ENCODE measurements around the gene DCBLD2.

Gene DCBLD2

DNA sequence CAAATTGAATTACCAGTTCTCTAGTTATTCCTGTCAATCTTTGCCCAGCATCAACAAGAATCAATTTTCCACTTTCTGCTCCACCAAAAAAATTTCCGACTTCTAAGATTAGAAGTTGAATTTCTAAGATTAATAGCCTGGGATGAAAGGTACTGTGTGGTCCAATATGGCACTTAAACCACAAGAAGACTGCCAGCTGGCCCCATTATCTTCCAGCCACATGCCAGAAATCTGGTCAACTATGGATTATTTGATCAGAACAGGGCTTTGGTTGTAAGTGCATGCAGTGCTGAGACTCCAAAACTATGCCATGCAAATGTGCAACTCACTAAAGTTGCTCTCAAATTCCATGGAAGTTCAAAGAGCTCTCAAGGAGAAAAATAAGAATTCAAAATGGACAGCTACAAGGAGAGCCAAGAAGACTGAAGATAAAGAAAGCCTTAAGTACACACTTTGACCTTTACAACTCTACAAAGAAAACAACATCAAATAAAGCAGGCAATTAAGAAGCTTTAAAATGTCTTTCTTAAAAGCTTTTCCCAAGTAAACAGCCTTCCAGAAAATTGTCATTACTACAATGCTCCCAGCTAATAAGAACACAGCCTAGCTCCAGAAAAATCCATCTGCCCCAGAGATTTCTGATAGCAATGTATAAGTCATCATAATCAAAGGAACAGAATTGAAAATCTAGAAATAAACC is 74.1 kb downstream of the DCBLD2 start:
- DNase-seq, result no peak

DNA sequence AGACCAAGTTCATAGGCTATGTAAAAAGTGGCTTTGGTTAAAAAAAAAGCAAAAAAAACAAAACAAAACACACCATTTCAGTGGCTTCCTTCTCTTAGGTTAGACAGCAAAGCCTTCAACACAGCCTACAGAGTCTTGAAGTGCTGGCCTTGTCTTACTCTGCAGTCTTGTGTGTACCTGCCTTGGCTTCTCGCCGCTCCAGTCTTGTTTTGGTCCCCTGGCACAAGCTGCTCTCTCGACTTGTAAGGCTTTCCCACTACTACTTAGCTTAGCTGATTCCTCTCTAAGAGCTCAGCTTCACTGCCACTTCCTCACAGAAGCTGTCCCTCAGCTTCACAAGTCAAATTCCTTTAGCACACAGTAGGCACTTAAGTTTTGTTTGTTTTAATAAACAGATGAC is 75.4 kb downstream of the DCBLD2 start:
- no peak for DNase-seq

DNA sequence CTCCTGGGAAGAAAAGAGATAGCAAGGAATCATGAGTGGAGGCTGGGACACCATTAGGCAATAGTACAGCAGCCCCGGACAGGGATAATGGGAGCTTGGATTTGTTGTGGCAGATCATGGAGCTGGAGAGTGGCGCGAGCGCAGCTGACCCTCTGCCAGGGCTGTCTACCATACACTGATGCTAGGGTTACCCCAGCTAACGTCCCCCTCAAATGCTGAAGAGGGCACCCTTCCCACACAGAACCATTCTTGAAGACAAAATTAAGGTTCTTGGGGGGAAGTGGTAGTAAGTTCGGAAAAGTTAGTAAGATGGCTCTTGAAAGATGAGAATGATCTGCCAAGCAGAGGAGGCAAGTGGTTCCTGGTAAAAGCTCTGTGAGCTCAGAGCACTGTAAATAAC is 77.2 kb downstream of the DCBLD2 start:
- DNase-seq, result no peak

DNA sequence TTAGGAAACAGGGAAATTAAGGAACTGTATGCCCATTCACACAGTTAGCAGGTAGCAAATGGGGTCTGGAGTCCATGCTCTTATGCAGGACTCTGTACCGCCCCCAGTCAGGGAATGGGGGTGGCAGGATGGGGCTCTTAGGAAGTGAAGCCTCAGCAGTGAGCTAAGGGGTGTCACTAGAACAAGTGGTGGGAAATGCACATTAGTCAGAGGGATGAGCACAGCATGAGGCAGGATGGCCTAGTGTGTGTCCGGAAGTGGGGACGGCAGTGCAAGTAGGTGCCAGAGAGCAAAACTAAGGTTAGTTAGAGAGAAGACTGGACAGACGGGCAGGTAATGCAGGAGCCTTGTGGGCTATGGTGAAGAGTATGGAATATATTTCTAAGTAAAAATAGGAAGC is 77.7 kb downstream of the DCBLD2 start:
- DNase-seq, result no peak

DNA sequence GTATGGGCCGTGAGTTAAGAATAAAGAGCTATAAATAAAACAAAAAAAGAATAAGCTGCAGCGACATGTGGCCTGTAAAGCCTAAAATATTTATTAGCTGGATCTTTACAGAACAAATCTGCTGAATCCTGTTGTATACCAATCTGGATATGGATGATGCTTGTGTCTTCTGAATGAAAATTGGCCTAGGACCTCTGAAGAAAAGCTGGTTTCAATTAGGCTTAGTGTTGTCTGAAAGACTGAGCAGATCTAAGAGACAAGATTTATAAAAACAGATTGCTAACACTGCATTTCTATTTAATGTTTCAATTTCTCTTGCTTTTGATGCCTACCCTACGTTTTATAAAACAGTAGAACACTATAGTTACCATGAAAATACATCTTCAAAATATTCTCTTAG is 80.4 kb downstream of the DCBLD2 start:
- no peak for DNase-seq

DNA sequence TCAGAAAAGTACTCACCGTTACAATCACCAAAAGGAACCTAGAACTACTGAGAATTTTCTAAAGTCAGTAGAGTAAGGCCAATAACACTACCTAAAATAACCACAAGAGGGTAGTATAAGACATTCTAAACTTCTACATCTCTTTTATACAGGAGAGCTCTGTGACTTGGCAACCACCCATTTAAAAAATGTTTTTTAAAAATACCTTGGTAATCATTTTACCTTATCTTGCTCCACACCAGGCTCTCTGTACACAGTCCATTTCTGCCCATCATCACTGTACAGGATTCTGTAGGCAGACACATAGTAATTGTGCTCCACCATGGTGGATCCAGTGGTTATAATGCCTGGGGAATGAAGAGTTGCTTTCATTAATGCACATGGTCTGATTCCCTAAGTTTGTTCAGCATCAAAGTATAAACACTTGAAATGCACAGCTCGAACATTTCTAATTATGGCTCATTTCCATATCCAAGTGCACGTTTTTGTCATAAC is 83.9 kb downstream of the DCBLD2 start:
- DNase-seq, result no peak

DNA sequence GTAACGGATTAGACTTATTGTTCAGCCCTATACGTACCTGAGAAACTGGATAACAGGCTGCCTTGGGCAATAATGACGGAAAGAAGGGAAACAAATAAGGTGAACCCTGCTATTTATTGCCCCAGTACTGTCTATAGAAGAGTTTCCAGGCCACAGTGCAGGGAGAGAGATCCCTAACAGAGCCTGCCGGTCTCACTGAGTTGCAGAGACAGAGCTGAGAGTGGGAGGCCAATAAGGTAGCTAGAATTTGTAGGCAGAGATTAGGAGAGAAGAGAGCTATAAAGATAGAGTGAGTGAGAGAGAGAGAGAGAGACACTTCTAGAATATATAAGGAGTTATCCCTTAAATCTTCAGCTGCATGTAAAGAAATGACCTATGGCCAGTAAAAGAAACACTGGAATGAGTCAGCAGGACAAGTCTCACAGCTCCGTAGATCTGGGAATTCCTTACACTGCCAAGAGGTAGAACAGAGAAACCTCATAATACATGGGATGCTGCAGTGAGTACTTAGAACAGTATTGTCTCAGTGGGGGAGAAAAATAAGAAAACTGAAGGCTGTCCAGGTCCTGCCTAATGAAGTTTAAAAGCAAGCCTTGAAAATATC is 86.6 kb downstream of the DCBLD2 start:
- no peak for DNase-seq

DNA sequence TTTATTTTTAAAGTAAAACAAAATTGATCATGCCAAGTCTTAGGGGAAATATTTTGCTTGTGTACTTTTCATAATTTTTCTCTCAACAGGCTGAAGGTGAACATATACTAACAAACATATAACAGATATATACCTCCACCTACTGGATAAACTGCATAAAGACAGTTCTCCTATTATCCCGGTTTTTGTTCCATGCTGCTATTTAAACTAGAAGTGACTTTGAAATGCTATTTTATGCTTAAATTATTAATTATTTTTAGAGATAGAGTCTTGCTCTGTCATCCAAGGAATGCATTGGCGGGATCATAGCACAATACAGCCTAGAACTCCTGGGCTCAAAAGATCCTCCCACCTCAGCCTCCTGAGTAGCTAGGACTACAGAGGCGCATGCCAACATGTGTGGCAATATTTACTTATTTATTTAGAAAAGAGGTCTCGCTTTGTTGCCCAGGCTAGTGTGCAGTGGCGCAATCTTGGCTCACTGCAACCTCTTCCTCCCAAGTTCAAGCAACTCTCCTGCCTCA is 88.6 kb downstream of the DCBLD2 start:
- DNase-seq, result no peak

DNA sequence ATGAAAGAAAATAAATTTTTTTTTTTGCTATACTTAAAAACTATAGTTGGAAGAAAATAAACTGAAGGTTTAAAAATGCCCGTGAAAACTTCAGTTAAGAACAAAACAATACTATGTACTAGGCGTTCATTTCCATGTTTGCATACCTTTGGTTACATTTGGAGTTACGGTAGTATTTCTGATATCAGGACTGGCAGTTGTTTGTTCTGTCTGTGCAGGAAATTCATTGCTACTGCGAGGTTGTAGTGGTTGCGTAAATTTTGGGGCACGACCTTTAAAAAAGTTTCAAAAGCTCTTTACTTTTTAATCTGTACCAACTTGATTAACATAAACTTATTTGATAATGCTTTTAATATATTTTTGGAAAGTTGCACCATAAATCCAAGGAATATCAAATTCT is 90.4 kb downstream of the DCBLD2 start:
- DNase-seq, result no peak

DNA sequence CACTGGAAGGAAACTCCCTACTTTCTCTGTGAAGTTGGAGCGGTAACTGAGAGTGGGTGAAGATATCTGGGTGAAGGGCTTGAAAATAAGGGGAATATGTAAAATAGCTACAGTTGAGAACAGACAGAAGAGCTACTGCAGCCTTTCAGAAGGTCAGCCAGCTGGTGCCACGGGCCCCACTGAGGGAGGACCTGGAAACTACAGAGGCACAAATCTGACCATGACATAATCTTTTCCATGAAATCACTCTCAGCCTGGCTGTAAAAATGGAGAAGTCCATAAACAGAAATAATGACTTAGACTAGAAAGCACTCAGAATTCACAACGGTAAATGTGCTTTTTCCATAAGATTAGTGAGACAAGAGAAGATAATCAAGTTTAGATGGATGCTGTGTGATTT is 91.9 kb downstream of the DCBLD2 start:
- DNase-seq, result no peak

DNA sequence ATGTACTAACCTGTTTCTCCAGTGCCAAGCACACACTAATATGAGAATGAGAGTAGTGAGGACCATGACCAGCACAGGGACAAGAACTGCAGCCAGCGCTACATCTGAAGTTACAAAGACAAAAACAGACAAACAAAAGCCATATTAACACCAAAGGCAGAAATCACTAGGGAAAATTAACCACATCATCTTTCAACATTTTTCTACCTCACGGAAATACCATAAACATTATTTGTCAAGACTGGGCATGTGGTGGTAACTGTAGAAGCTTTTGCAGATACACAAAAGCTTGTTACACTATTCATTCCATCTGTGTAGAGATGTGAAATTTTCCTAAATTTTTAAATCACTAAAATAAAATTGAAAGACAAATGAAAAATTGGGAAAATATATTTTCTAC is 93.4 kb downstream of the DCBLD2 start:
- DNase-seq, result no peak

DNA sequence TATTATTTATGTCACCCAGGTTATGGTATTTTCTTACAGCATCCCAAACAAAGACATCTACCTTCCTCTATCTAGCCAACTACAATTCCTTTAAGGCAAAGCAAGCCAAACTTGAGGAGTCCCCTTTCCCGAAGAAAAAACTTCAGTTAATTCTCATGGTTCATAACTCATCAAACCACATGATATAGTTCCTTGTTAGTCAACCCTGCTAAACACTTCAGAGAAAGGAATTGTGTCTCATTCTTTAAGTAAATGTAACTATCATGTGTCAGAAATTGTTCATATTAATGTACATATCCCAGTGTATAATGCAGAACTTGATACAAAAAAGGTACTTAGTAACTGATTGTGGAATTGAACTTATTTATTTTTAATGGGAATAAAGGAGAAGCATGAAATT is 93.9 kb downstream of the DCBLD2 start:
- no peak for DNase-seq

DNA sequence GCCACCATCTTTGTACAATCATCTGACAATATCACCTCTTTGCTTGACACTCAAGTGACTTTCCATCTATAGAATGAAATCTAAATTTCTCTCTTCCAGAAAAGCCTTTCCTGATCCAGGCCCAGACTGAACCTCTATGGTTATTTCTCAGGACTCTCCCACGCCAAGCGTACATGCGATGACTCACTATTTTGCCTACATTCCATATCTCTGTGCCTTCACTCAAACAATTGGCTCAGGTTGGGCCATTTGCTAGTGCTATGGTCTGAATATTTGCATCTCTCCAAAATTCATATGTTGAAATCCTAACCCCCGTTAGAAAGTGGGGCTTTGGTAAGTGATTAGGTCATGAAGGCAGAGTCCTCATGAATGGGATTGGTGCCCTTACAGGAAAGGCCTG is 94.5 kb downstream of the DCBLD2 start:
- DNase-seq, result no peak

DNA sequence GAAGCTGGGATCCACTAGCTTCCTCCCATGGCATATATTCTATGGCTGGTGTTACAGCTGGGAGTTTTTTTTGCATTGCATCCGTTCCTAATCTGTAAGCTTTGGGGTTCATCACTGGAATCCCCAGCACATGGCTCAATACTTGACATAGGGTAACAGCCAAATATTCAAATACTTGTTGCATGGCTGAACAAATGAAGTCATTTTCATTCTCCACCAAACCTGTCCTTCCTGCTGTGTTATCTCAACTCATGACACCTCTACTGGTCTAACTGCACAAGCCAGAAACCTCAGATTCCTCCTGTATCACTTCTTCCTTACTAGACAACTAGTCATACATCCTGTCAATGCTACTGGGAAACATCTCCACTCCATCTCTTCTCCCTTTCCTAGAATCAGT is 95.0 kb downstream of the DCBLD2 start:
- no peak for DNase-seq

DNA sequence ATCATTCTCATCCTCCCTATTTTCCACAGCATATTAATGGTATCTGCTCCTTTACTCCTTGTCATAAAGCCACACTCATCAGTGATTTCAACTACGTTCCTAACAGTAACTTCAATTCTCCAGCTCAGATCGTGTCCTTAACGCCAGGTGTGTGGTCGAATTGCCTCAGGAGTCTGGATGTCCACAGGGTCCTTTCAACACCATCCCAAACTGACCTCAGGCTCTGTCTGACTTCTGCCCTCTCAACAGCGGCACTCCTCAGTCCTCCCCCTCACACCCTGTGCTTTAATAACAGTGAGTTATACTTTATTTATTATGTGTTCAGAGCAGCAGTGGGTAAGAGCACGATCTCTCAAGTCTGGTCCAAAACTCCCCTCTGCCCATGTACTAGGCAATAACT is 95.9 kb downstream of the DCBLD2 start:
- DNase-seq, result no peak

DNA sequence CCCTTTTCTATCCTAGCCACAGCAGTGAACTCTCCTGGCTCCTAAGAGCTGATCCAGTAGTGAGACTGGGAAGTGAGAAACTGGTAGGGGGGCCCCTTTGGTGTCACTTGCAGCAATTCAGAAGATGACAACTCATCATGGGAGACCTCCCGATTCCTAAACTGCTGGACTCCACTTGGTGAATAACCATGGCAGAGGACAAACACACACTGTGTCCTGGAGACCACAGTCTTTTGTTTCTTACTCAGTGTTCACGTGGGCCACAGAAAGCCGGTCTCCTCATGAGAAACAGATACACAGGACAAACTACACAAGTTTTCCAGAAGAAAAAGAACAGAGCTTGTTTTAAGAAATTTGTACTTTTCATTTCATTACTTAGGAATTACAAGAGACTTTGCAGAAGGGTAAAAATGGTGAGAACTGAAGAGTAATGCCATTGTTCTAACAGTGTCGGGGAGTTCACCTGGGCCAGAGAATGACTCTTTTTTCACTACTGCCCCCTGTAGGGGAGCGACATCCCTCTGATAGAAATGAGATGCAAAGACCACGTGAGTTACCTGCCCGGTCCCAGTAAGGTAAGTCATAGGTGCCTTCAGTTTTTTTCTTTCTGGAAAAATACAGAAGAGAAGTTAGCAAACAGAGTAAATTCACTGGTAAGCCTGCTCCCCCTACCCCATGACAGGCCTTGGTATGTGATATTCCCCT is 100.3 kb downstream of the DCBLD2 start:
- no peak for DNase-seq

DNA sequence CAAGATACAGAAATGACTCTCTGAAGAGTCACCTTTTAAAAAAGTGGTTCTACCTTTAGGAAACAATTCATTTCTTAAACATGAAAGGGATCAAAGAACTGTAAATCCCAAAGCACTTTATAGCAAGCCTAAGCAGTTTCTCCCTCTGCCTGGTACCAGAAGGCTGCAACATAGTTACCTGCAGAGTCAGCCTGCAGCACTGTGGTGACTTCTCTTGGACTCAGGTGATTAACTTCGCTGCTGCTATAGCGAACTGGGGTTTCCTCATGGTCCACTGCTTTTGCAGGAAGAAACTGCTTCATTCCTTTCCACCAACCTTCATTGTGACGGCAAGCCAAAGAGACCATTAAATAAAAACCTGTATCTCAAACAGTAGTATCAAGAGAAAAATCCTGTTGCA is 101.1 kb downstream of the DCBLD2 start:
- no peak for DNase-seq

DNA sequence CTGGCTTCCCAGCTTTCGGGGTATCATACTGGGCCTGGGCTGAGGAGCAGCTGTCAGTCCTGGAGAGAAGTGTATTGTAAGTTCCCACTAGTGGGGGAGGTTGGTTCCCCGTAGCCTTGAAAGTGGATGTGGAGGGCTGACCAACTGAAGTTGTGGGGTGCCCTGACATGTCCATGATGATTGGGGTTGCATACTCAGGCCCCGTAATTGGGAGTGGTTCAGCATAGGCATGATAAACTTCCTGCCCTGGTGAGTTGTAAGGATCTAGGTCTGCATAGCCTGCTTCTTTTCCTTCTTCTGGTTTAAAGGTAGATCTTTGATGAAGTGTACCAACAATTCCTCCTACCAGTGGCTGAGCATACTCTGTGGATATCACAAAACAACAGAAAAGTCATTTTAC is 102.0 kb downstream of the DCBLD2 start:
- DNase-seq, result no peak

DNA sequence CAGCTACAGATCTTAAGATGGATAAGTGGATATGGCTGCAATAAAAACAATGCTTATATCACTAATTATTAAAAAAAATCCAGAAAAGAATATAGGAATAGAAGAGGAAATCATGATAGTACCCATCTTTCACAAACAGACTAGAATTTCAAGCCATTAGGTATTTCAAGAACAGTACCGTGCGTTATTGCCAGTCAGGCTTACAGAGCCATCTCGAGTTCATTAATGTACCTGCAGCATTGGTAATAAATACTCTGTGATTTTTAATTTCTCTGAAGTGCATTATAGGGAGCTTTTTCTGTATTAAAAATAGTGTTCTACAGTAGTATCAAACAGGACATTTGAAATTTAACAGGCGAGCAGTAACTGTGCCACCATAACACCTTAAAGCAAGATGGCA is 102.7 kb downstream of the DCBLD2 start:
- DNase-seq, result no peak

DNA sequence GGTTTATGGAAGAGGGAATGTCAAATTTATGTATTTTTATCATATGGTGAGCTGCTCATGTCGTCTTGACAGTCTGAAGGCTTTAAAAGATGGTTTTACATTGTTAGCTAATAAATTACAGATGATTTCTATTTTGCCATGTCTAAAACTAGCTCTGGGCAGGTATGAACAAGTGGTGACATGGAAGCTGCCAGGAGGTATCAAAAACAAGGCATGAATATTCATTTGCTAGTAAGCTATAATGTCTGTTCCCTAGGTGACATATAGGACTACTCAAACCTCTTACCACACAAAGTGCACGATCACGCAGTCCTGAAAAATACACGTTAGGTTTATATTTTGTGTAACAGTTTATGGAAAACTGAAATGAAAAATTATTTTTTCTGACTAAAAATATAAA is 103.6 kb downstream of the DCBLD2 start:
- no peak for DNase-seq

DNA sequence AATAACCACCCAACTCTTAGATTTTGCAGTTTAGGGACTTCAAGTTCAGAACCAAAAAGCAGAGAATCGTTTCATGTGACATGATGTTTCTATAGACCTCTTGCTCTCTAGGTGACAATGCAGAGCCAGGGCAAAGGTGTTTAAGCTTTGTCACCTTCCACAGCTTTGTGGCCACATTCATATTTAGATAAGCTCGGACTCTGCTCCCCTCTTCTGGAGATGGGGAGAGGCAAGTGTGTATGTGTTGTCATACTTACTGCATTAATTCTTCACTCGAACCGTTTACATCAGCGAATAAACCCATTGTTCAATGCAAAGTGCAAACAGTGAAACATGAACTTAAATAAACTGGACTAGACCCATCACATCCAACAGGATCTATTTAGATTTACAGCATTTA is 105.2 kb downstream of the DCBLD2 start:
- no peak for DNase-seq

DNA sequence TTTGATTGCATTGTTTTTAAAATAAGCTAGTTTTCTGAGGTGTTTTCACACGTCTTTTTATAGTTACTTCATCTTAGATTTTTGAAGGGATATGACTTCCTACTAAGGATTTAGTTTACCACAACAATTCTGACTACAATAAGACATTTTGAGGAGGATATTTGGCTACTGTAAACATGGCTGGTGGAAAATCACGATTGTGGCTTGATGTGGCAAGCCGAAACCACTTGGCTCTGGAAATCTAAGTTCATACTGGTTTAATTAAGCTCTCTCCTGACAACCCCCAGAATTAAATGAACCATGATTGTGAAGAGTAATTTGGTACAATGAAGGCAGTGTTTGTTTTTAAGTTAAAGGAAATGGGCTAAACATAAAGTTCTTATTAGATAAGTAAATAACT is 107.5 kb downstream of the DCBLD2 start:
- DNase-seq, result no peak

DNA sequence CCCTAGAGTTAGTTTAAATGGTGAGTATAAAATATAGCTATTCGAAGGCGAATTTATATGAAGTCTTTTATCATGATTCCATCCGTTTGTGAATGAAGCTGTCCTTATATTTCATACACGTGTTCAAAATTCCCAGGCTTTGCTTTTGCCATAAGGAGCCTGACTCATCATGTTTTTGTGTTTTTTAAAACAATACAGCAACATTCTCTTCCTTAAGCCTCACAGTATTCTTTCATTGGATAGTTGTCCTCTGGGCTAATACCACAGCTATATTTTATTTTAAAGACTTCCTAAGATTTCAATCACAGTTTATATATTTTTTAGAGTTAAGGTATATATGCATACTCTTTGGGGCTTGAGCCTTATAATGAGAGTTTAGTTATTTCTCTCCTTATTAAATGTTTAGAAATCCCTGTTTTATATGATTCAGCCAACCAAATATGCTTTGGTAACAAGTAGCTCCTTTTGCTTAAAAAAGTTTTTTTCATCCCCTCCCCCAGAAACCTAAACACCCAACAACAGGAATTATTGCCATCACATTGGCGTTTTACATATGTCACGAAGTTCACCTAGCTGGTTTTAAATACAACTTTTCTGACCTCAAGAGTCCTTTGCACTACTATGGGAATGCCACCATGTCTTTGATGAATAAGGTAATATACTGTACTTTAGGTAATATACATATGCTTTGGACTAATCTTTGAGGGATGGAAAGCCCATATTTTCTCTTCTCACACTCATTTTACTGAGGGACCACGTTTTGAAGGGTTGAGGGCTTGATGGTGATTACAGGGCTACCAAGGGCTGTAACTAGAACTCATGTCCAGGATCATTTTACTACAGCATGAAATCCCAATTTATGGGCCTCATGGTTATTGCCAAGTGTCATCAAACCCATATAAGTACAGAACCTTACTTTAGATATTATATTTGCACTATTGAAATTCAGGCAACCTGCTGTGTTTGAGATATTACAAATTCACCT is 109.9 kb downstream of the DCBLD2 start:
- DNase-seq, result no peak
